GM12892 (cell line): ENCODE measurements around the gene PROCR.

Experiments used
- POLR2A ChIP-seq: IDR thresholded peaks from 2 replicates; pipeline ENCODE4 v1.6.1; 2011; ENCODE audit warnings: low read depth, low read length, control low read depth
- POLR2AphosphoS5 ChIP-seq: IDR thresholded peaks from 2 replicates; pipeline ENCODE4 v1.6.1; 2011; ENCODE audit warnings: low read depth, low read length, control low read depth

GRCh38 chr20:35174458-35175216, 2.8 kb downstream of the PROCR start:
- TF ChIP-seq POLR2A (no peak), POLR2AphosphoS5 (no peak)
